Esophagus mucosa (tissue), 1 donor: ENCODE data around the gene PPARG. TPM values are rescaled to one million over a fixed set of nuclear protein-coding genes. Genes with fewer than 3 reads are reported as not detected.

Experiments
- total RNA-seq: library from RNA; stranded (reverse); gene quantifications from one replicate; pipeline ENCODE4 v1.2.4, GENCODE V29; 2023
- donor health status: DM: yes; HTN: yes; CAD: no.

The PPARG gene
- total RNA-seq, 1 donor from 2014 or later = 13.3 TPM

Other genes starting within 250 kb of the PPARG start
- gene TIMP4, start 130.2 kb upstream of the PPARG start, total RNA-seq = 1.2 TPM
- 13.4 TPM for gene TSEN2, start 195.4 kb downstream of the PPARG start, total RNA-seq